ENCODE measurements around the gene MMP17. TPM values are rescaled to one million over a fixed set of nuclear protein-coding genes. Genes with fewer than 3 reads are reported as not detected.

The MMP17 gene
- total and polyA plus RNA-seq, 2 donors (not counting 3 experiments of a cell fraction or from before 2014, with no cell fraction given) = 3.6 to 10.8 TPM

GRCh38 chr12:131818821-131819585, 9.2 kb upstream of the MMP17 start:
- intact Hi-C loops (cut with micrococcal nuclease) (no loop called here), dilution Hi-C loops (cut with MboI; ENCODE audit: extremely low pct_ligation_motif_present, low sequenced_read_pairs) (no loop called here)
- Histone ChIP-seq H3K36me3 (ENCODE audit: control insufficient read depth in 2 of 2, extremely low read depth in 1 of 2, insufficient read depth in 2 of 2, low read length in 2 of 2) (no peaks in the 10 kb centered on the region), H3K79me2 (ENCODE audit: control insufficient read depth, insufficient read depth, low read length) (no peaks in the 10 kb centered on the region), H3K27me3 (ENCODE audit: control insufficient read depth in 2 of 2, insufficient read depth in 2 of 2, low read length in 2 of 2) (no peaks in the 10 kb centered on the region), H3K4me1 (ENCODE audit: control insufficient read depth, extremely low read depth, insufficient read depth, low read length) (no peaks in the 10 kb centered on the region), H2AFZ (ENCODE audit: low read depth, low read length) (no peak overlapping the region), H3K9me1 (replicated peaks; ENCODE audit: control insufficient read depth, extremely low read depth, insufficient read depth, low read length) (no peaks in the 10 kb centered on the region), H3K4me2 (ENCODE audit: insufficient read depth, low read length) (no peak overlapping the region), H3K9me3 (replicated peaks; ENCODE audit: control insufficient read depth, insufficient read depth, low read length) (no peaks in the 10 kb centered on the region), H3K9ac (replicated peaks; ENCODE audit: extremely low read depth, insufficient read depth, low read length) (no peak overlapping the region), H3K4me3 (replicated peaks in 1 of 3; ENCODE audit: insufficient read depth in 1 of 3, low read depth in 1 of 3, low read length in 3 of 3) (no peak overlapping the region), H4K20me1 (replicated peaks; ENCODE audit: control insufficient read depth, extremely low read depth, insufficient read depth, low read length) (no peaks in the 10 kb centered on the region), H3K27ac (ENCODE audit: insufficient read depth, low read depth, low read length) (no peak overlapping the region)
- FAIRE-seq = no peak
- no TSS peak for BruUV-seq (replicated peaks)
- no peak for DNase-seq (ENCODE audit: low read depth, low spot score)
- CTCF ChIA-PET = no interaction called here
- POLR2A ChIA-PET = no interaction called here
- no peak for TF ChIP-seq POLR2AphosphoS5 (IDR thresholded peaks at IDR 0.05; ENCODE audit: insufficient read depth, low read depth, low read length)
- no peak for TF ChIP-seq GATA2 (IDR thresholded peaks at IDR 0.05; ENCODE audit: insufficient read depth, insufficient read length, low read depth, low read length)
- TF ChIP-seq CTCF (IDR thresholded peaks at IDR 0.05; ENCODE audit: extremely low read depth in 1 of 2, insufficient read depth in 1 of 2, low read depth in 1 of 2, low read length in 2 of 2) = no peak

- no TSS peak for BruUV-seq (replicated peaks)
- FAIRE-seq (no peak), DNase-seq (ENCODE audit: low read depth, low spot score) (no peak)
- Histone ChIP-seq H3K4me1 (ENCODE audit: control insufficient read depth, extremely low read depth, insufficient read depth, low read length) (peaks cover under 1% of the 10 kb centered on the region), H3K27me3 (ENCODE audit: control insufficient read depth in 2 of 2, insufficient read depth in 2 of 2, low read length in 2 of 2) (peaks cover 0 to 4% of the 10 kb centered on the region in 2 experiments), H3K36me3 (ENCODE audit: control insufficient read depth in 2 of 2, extremely low read depth in 1 of 2, insufficient read depth in 2 of 2, low read length in 2 of 2) (no peaks in the 10 kb centered on the region), H4K20me1 (replicated peaks; ENCODE audit: control insufficient read depth, extremely low read depth, insufficient read depth, low read length) (no peaks in the 10 kb centered on the region), H3K9me1 (replicated peaks; ENCODE audit: control insufficient read depth, extremely low read depth, insufficient read depth, low read length) (no peaks in the 10 kb centered on the region), H3K27ac (ENCODE audit: insufficient read depth, low read depth, low read length) (no peak overlapping the region), H3K9ac (replicated peaks; ENCODE audit: extremely low read depth, insufficient read depth, low read length) (no peak overlapping the region), H3K9me3 (replicated peaks; ENCODE audit: control insufficient read depth, insufficient read depth, low read length) (no peaks in the 10 kb centered on the region), H3K4me3 (replicated peaks in 1 of 3; ENCODE audit: insufficient read depth in 1 of 3, low read depth in 1 of 3, low read length in 3 of 3) (no peak overlapping the region), H3K4me2 (ENCODE audit: insufficient read depth, low read length) (no peak overlapping the region), H3K79me2 (ENCODE audit: control insufficient read depth, insufficient read depth, low read length) (no peaks in the 10 kb centered on the region), H2AFZ (ENCODE audit: low read depth, low read length) (no peak overlapping the region)
- TF ChIP-seq POLR2A (IDR thresholded peaks at IDR 0.05; ENCODE audit: low read depth, low read length) (no peak), GATA2 (IDR thresholded peaks at IDR 0.05; ENCODE audit: insufficient read depth, insufficient read length, low read depth, low read length) (no peak)
- dilution Hi-C loops (cut with MboI; ENCODE audit: extremely low pct_ligation_motif_present, low sequenced_read_pairs) = no loop called here
- POLR2A ChIA-PET = no interaction called here
- intact Hi-C loops (cut with micrococcal nuclease) = no loop called here
- CTCF ChIA-PET = interaction anchor here (1.7 kb wide), 1 partner anchor 18 kb away, joined by 5 read pairs; no protein-coding TSS in a partner anchor
Observed at GRCh38 chr12:131824450-131824849, 3.7 kb upstream of the MMP17 start.
